T1000 (cell line): ENCODE results near the gene LHFPL6.

Experiments used
- DNase-seq: peaks from one replicate; lab custom pipeline; 2025; ENCODE audit warnings: mixed read lengths; lab: John Stamatoyannopoulos, UW

LHFPL6 gene

DNA sequence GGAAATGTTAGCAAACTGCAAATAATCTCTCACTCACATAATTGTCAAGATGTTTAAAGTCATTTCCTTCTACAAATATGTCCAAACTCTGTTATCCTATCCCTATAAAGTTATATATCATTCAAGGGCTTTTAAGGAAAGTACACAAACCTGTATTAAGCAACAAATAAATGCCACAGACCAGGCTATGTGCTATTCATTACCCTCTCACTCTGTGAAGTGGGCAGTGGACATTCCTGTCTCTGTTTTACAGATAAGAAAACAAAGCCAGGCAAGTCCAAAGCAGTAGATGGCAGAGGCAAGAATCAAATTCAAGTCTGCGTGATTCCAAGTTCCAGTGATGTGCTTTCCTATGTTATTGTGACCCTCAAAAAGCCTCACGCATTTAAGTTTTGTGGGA is 140.6 kb downstream of the LHFPL6 start:
- DNase-seq: no peak

- no peak for DNase-seq
Measured at GRCh38 chr13:39461685-39462266, 141.2 kb downstream of the LHFPL6 start.

- DNase-seq: no peak
Measured at GRCh38 chr13:39457274-39457673, 145.7 kb downstream of the LHFPL6 start.

DNA sequence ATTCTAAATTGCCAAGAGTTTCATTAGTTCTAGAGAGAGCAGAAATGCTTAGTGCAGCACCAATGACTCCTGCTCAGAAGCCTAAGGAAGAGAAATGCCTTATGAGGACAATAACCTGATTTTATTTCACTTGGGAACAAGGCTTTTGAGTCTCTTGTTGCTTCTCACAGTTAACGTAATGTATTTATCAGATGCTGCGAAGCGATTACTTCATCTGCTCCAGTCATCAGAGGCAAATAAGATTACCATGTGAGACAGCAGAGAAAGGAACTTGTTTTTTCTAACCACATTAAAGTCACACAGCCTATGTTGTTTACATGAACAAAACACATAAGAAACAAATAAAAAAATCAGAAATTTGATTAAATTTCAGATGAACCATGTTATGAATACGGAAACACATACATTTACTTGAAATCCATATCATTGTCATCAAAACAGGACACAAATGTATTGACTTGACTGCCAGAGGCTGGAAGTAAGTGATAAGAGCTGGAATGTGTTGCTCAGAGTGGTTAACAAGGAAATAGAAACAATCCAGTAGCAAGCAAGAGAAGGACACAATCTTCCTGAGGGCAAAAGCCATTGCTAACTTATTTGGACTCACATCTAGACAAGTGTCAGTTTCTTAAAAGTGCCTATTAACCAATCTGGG is 147.3 kb downstream of the LHFPL6 start:
- DNase-seq: no peak

DNA sequence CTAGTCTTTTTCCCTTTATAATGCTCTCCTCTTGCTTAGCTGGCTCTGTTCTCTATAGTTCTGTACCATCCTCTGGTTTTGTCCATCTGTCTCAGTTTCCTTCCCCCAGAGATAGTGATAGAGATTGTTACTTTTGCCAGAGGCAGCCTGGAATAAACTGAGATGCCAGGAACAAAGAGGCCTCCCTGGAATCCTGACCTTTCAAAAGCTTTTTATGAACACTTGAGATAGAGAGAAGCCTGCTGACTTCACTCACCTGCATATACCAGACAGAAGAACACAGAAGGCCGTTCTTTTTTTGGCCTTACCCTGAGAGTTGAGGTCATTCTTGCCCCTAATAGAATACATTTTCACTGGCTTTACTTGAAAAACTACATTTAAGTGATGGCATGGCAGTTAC is 150.2 kb downstream of the LHFPL6 start:
- DNase-seq: no peak

GRCh38 chr13:39452417-39452816 is 150.6 kb downstream of the LHFPL6 start:
- no peak for DNase-seq

GRCh38 chr13:39451860-39452301 is 151.1 kb downstream of the LHFPL6 start:
- no peak for DNase-seq

GRCh38 chr13:39451301-39451700 is 151.7 kb downstream of the LHFPL6 start:
- no peak for DNase-seq

- DNase-seq: no peak
Measured at GRCh38 chr13:39450176-39450575, 152.8 kb downstream of the LHFPL6 start.

DNA sequence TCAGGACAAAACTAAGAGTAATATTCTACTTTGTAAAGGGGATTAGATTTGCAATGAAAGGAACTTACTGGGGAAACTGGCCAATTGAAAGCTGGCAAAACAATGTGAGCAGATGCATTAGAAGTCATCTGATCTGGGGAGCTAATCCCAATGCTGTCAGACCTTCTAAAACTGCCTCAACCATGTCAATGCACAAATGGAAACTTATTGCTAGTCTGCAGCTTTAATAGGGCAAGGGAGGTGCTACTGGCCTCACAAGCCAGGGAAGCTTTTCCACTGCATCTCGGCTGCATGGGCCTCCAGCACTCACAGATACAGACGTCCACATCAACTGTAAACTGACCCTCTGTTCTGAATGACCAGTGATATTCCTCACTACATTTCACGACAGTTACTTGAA is 154.2 kb downstream of the LHFPL6 start:
- no peak for DNase-seq

DNA sequence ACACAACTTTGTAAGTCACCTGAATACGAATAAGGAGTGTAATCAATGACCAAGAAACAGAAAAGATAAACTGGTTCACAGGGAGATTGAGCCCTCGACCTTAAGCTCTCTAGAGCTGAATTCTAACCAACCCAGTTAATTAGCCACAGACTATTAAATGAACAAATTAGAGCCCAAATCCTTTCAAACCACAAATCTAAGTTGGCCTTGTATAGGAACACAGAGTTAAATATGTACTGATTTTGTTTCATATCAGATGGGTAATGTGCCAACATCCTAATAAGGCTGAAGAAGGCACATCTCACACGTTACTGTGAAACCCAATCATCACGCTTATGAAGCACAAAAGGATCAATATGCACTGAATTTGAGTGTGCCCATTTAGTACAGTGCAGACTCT is 156.1 kb downstream of the LHFPL6 start:
- no peak for DNase-seq

DNA sequence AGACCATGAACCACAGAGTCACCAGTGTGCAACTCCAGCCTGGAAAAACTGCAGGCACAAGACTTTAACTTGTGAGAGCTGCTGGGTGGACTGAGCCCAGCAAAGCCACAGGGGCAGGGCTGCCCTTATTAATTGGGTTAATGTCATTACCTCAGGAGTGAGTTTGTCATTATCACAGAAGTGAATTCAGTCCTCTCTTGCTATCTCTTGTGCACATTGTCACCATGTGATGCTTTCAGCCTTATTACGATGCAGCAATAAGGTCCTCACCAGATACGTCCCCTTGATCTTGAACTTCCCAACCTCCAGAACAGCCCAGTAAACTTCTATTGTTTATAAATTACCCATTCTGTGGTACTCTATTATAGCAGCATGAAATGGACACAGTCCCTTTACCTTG is 158.1 kb downstream of the LHFPL6 start:
- no peak for DNase-seq

- no peak for DNase-seq
Measured at GRCh38 chr13:39433651-39434050, 169.3 kb downstream of the LHFPL6 start.

DNA sequence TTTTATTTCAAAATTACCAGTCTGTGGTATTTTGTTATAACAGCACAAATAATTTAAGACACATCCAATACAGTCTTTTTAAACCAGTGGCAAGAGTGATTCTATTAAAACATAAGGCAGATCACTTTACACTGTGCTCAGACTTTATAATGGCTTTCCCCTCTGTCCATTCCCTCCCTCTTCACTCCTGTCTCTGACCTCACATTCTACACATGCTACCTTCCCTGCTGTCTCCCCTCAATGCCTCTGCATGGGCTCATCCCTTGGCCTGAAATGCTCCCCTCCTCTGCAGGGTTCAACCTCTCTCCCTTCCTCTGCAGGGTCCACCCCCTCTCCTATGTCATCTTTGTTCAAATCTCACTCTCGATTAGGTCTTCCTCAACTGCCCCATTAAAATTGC is 170.8 kb downstream of the LHFPL6 start:
- no peak for DNase-seq

DNA sequence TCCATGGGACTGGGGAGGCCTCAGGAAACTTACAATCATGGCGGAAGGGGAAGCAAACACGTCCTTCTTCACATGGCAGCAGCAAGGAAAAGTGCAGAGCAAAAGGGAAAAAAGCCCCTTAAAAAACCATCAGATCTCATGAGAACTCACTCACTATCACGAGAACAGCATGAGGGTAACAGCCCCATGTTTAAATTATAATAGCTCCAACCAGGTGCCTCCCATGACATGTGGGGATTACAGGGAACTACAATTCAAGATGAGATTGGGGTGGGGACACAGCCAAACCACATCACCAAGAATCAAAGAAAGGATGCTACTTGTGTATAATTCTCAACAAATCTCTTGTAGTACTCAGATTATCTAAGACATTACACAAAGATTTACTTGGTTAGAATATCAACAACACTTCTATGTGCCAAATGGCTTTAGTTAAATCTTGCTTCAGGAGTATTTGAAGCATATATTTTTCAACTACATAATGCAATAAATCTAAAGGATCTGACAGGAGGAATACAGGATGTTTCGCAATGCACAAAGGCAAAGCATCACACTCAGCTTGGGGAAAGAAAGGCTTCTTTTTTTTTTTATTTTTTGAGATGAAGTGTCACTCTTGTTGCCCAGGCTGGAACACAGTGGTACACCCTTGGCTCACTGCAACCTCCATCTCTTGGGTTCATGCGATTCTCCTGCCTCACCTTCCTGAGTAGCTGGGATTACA is 180.0 kb downstream of the LHFPL6 start:
- DNase-seq: no peak

GRCh38 chr13:39419876-39420275 is 183.1 kb downstream of the LHFPL6 start:
- DNase-seq: no peak

DNA sequence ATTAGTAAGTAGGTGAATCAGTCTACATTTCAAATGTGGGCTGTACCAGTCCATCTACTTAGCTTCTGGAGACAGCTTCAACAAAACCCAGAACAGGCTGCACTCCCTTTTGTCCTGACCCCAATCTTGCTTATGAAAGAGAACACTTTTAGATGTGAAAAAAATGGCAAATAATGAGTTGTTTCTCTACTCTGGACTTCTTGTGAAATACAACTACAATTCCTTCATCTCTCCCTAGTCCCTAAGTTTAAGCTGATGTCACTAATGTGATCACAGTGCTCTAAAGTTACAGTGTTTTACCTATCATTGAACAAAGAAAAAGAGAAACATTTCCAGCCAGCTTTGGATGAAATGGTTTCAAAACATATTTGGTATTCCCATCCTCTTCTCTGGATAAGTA is 183.9 kb downstream of the LHFPL6 start:
- DNase-seq: no peak

DNA sequence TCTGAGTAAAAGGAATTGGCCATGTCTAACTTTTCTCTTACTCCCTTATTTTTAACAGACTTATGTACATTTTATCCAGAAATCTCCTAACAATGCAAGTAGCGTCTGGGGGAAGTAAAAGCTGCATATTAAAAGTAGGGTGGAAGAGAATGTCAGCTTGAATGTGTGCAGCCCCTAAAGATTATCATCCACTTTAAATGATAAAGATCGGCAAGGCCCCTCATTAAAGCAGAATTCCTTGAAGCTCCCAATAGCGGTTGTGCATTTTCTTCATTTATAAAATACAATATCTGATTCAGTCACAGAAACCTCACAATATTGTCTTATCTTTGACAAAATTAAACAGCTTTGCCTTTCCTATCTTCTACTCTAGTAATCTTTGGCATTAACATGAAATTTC is 184.6 kb downstream of the LHFPL6 start:
- no peak for DNase-seq

DNA sequence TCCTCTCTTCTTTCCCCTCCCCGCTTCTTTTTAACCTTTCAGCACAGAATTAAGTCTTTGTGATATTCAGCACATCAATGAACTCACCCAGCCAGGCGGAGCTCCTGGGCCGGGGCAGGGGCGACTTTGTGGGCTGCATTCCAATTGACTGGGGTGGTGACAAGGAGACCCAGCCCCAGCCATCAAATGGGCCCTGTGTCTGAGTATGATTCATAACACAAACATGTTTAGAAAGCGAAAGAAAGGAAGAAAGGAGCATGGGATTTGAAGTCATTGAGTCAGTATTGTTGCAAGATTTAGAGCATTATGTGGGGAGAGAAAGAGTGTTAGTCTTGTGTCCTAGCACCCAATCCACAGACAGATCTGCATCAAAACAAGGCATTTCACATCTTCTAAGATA is 185.3 kb downstream of the LHFPL6 start:
- peak; percentile 8 for DNase-seq

DNA sequence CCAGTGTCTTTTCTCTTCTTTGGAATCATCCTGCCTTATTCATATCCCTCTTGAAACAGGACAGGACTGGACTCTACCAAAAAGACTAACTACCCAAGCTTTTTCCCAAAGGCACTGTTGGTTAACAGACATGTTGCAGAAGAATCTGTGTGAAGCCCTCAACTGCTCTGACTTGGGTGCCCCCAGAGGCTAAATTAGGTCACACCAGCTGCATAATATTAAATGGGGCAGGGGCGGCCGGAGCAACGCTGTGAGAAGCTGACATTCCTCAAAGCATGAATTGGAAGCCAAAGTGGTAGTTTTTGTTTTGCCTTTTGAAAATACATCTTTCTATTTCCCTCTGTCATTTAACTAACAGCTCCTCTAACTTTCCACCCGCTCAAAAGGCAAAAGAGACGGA is 185.9 kb downstream of the LHFPL6 start:
- no peak for DNase-seq

- no peak for DNase-seq
Measured at GRCh38 chr13:39415008-39415802, 187.8 kb downstream of the LHFPL6 start.

GRCh38 chr13:39414339-39414738 is 188.7 kb downstream of the LHFPL6 start:
- no peak for DNase-seq

DNA sequence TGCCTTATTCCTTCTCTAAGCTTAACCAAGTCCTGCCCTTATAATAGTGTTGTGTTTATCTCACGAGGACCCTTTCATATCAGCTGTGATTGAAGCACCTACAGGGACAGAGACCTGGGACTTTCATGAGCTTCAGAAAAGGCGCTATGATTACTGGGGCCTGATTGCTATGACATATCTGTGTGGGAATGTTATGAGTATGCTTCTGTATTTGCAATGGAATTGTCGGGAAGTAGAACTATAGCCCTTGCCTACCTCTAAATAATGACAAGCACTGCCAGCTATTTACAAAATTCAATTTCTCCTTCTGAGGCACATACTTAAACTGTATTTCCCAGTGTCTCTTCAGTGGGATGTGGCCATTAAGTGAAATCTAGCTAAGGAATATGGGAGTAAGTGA is 191.5 kb downstream of the LHFPL6 start:
- no peak for DNase-seq
